Amniotic stem cell (primary cell): Measurements from ENCODE around the gene ATP5F1D.

Experiments
- DNase-seq: peaks from one replicate; lab custom pipeline; 2025; lab: John Stamatoyannopoulos, UW

The ATP5F1D gene

GRCh38 chr19:1248139-1248785 lies 6.7 kb downstream of the ATP5F1D start, which contains the start of gene MIDN:
Gene MIDN (plus strand): TSS chr19:1248583. CDS start chr19:1250297, 1,714 bp downstream.
- peak; percentile 84 for DNase-seq

GRCh38 chr19:1248786-1249297 lies 7.3 kb downstream of the ATP5F1D start:
- peak; percentile 84 for DNase-seq

GRCh38 chr19:1249298-1249989 lies 7.9 kb downstream of the ATP5F1D start:
- peak; percentile 89 for DNase-seq

- DNase-seq, result no peak
Measured at GRCh38 chr19:1249990-1250436, 8.5 kb downstream of the ATP5F1D start.

GRCh38 chr19:1250437-1251260 lies 9.1 kb downstream of the ATP5F1D start:
- no peak for DNase-seq

- DNase-seq, result no peak
Measured at GRCh38 chr19:1251330-1252220, 10.0 kb downstream of the ATP5F1D start.

GRCh38 chr19:1252221-1252820 lies 10.8 kb downstream of the ATP5F1D start:
- peak; percentile 43 for DNase-seq

GRCh38 chr19:1252821-1253513 lies 11.4 kb downstream of the ATP5F1D start:
- peak; percentile 94 for DNase-seq

GRCh38 chr19:1253514-1254080 lies 12.0 kb downstream of the ATP5F1D start:
- DNase-seq, result peak; percentile 54

GRCh38 chr19:1254081-1254527 lies 12.6 kb downstream of the ATP5F1D start:
- no peak for DNase-seq

- no peak for DNase-seq
Measured at GRCh38 chr19:1254530-1255185, 13.1 kb downstream of the ATP5F1D start.

GRCh38 chr19:1255186-1256161 lies 13.9 kb downstream of the ATP5F1D start:
- DNase-seq, result no peak

- DNase-seq, result no peak
Measured at GRCh38 chr19:1256646-1257474, 15.3 kb downstream of the ATP5F1D start.

GRCh38 chr19:1257475-1258162 lies 16.1 kb downstream of the ATP5F1D start:
- no peak for DNase-seq

- no peak for DNase-seq
Measured at GRCh38 chr19:1258163-1258492, 16.6 kb downstream of the ATP5F1D start.

- no peak for DNase-seq
Measured at GRCh38 chr19:1258707-1259205, 17.2 kb downstream of the ATP5F1D start.
